HFF-Myc (cell line): ENCODE measurements around the gene KLHL40.
A peak's percentile ranks its signal among the peaks of the same experiment; 100 is the strongest.

ENCODE experiments used
- DNase-seq: peaks from one replicate; pipeline ENCODE4 v3.0.0-alpha.2; 2011; ENCODE audit warnings: low read depth; ENCODE audit errors: extremely low read depth
- H3K4me3 ChIP-seq: replicated peaks from 2 replicates; pipeline ENCODE4 v1.5.1; 2011; ENCODE audit warnings: low read depth, mild to moderate bottlenecking, control low read depth, low read length
- CTCF ChIP-seq: IDR thresholded peaks from 2 replicates; pipeline ENCODE4 v1.5.1; 2012; ENCODE audit warnings: mild to moderate bottlenecking, low read depth, low read length, control low read depth; ENCODE audit errors: missing control alignments

Gene KLHL40

GRCh38 chr3:42647821-42648459 is 37.4 kb upstream of the KLHL40 start:
- DNase-seq: no peak
- H3K4me3 ChIP-seq: no peak overlapping the region
- no peak for TF ChIP-seq CTCF

- no peak overlapping the region for H3K4me3 ChIP-seq
- DNase-seq: no peak
- no peak for TF ChIP-seq CTCF
Measured at GRCh38 chr3:42649006-42649405, 36.3 kb upstream of the KLHL40 start.

- H3K4me3 ChIP-seq: no peak overlapping the region
- no peak for DNase-seq
- TF ChIP-seq CTCF: no peak
Measured at GRCh38 chr3:42649783-42650182, 35.6 kb upstream of the KLHL40 start.

GRCh38 chr3:42651248-42652091 is 33.9 kb upstream of the KLHL40 start:
- DNase-seq: no peak
- H3K4me3 ChIP-seq: no peak overlapping the region; the same call in 1 of the 2 replicates
- no peak for TF ChIP-seq CTCF

- DNase-seq: no peak
- H3K4me3 ChIP-seq: peak overlapping the region; percentile 74
Measured at GRCh38 chr3:42652251-42652610, 33.1 kb upstream of the KLHL40 start.

GRCh38 chr3:42652611-42653302 is 32.6 kb upstream of the KLHL40 start:
- TF ChIP-seq CTCF: no peak
- peak overlapping the region; percentile 74 for H3K4me3 ChIP-seq
- DNase-seq: no peak

More at GRCh38 chr3:42652251-42652610, 33.1 kb upstream of the KLHL40 start:
- TF ChIP-seq CTCF: no peak
